HFFc6 (cell line): ENCODE results near the gene SMIM35. TPM values are rescaled to one million over a fixed set of nuclear protein-coding genes. Genes with fewer than 3 reads are reported as not detected.

ENCODE experiments used
- DNase-seq: peaks from one replicate; pipeline ENCODE4 v3.0.0-alpha.2; 2018
- H3K27ac Mint-ChIP-seq: 2 replicates; pipeline ENCODE4 v1.8.0; 2020; ENCODE audit warnings: mild to moderate bottlenecking, mixed read lengths
- H3K27me3 Mint-ChIP-seq: 2 replicates; pipeline ENCODE4 v1.8.0; 2021; ENCODE audit warnings: mild to moderate bottlenecking, moderate library complexity, mixed read lengths; ENCODE audit not compliant: insufficient read depth
- H3K36me3 Mint-ChIP-seq: 2 replicates; pipeline ENCODE4 v1.8.0; 2021; ENCODE audit warnings: low read depth, mixed read lengths
- H3K4me1 Mint-ChIP-seq: 2 replicates; pipeline ENCODE4 v1.8.0; 2020; ENCODE audit warnings: low read depth, mixed read lengths
- H3K4me3 Mint-ChIP-seq: 2 replicates; pipeline ENCODE4 v1.8.0; 2020; ENCODE audit warnings: mild to moderate bottlenecking, moderate library complexity, mixed read lengths
- H3K9me3 Mint-ChIP-seq: 2 replicates; pipeline ENCODE4 v1.8.0; 2020; ENCODE audit warnings: mild to moderate bottlenecking, mixed read lengths
- total RNA-seq, 6 experiments: library from RNA; stranded (reverse); fragmentation: NEBNext Ultra II Directional; extraction: Animal tissue kit (Norgen Biotek cat#: 25700); gene quantifications; 2 replicates in 1 of 6; 3 replicates in 5 of 6; pipeline ENCODE4 v1.2.3, GENCODE V29; 2021
- TF ChIP-seq, protein P1 (sequence below): fragments of 200-600 bp; sonication (generic); IDR thresholded peaks from 2 replicates; pipeline ENCODE4 v1.5.0; 2021; ENCODE audit warnings: antibody characterized with exemption, mild to moderate bottlenecking

SMIM35 gene
- total RNA-seq, 6 experiments from 2014 or later: not detected

DNA sequence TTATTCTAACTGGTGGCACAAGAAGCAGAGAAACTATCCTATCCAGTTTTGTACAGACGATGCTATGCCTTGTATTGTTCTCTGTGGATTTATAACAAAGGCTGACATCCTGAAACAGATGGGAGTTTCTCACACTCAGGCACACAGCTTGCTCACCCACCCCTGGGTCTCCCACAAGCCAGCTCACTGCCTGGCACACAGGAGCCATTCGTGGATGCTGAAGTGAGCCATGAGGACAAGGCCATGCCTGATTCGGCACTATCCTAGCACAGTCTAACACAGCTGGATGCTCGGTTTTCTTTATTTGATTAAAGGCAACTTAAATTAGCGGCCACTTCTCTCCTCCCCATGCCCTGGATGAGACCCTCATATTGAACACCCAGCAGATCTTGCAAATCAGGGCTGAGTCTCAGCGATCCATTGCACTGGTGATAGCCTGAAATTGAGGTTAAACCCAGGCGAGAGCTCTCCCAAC, 35.6 kb downstream of the SMIM35 start:
- no peak for DNase-seq
- TF ChIP-seq, protein P1, sequence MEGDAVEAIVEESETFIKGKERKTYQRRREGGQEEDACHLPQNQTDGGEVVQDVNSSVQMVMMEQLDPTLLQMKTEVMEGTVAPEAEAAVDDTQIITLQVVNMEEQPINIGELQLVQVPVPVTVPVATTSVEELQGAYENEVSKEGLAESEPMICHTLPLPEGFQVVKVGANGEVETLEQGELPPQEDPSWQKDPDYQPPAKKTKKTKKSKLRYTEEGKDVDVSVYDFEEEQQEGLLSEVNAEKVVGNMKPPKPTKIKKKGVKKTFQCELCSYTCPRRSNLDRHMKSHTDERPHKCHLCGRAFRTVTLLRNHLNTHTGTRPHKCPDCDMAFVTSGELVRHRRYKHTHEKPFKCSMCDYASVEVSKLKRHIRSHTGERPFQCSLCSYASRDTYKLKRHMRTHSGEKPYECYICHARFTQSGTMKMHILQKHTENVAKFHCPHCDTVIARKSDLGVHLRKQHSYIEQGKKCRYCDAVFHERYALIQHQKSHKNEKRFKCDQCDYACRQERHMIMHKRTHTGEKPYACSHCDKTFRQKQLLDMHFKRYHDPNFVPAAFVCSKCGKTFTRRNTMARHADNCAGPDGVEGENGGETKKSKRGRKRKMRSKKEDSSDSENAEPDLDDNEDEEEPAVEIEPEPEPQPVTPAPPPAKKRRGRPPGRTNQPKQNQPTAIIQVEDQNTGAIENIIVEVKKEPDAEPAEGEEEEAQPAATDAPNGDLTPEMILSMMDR: no peak
- Mint-ChIP-seq H3K4me1 (no peaks in the 10 kb centered on the region), H3K36me3 (no peaks in the 10 kb centered on the region), H3K27ac (no peak overlapping the region), H3K27me3 (peaks cover 40% of the 10 kb centered on the region), H3K4me3 (no peak overlapping the region), H3K9me3 (no peaks in the 10 kb centered on the region)

DNA sequence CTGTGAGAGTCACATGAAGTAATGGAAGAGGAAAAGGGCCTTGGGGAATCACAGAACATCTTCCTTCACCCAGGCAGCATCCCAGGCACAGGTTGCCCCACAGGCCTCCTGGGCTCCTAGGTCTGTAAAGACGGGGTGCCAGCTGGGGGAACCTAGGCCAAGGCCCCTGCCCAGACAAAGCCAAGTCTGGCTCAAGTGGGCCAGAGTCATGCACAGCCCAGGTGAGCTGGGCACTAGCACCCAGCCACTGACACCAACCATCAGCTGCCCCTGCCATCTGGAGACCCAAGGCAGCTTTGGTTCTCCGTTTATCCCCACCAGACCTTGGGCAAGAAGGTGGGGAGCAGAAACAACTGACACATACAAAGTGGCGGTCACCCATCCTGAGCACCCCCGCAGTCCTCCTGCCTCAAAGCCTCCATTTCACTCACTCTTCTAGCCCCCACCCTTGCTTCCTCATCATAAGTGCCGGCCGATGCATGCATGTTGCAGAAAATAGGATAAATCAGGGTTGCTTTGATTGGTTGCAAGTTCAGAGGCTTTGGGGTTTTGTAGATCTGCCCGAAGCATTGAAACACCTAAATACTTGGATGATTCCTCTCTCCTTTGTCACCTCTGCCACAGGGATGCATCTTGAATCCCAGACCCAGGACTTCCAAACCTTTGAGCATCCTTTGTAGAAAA, 36.4 kb downstream of the SMIM35 start:
- TF ChIP-seq, protein P1: no peak
- no peaks in the 10 kb centered on the region for H3K9me3 Mint-ChIP-seq
- H3K36me3 Mint-ChIP-seq: no peaks in the 10 kb centered on the region
- no peaks in the 10 kb centered on the region for H3K4me1 Mint-ChIP-seq
- H3K4me3 Mint-ChIP-seq: no peak overlapping the region
- H3K27me3 Mint-ChIP-seq: peaks cover 34% of the 10 kb centered on the region
- DNase-seq: no peak
- H3K27ac Mint-ChIP-seq: no peak overlapping the region

DNA sequence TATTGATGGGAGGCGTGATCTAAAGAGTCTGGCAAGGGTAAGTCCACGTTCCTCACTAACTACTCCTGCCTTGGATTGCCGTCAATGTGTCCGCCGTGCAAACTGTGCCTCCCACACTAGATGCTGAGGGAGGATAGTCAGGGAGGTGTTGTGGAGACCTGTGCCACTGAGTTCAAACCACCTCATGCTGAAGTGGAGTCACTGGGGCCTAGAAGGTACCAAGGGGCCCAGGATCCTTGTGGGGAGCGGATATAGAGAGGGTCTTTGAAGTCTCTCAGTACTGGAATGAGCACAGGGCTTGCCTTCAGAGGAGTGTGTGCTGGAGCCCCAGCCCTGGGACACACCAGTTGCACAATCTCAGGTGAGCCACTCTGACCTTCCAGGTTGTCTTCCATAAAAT, 37.0 kb downstream of the SMIM35 start:
- Mint-ChIP-seq H3K27me3 (peaks cover 33% of the 10 kb centered on the region), H3K36me3 (no peaks in the 10 kb centered on the region), H3K4me3 (no peak overlapping the region), H3K27ac (no peak overlapping the region), H3K9me3 (no peaks in the 10 kb centered on the region), H3K4me1 (no peaks in the 10 kb centered on the region)
- DNase-seq: no peak
- TF ChIP-seq, protein P1: no peak

DNA sequence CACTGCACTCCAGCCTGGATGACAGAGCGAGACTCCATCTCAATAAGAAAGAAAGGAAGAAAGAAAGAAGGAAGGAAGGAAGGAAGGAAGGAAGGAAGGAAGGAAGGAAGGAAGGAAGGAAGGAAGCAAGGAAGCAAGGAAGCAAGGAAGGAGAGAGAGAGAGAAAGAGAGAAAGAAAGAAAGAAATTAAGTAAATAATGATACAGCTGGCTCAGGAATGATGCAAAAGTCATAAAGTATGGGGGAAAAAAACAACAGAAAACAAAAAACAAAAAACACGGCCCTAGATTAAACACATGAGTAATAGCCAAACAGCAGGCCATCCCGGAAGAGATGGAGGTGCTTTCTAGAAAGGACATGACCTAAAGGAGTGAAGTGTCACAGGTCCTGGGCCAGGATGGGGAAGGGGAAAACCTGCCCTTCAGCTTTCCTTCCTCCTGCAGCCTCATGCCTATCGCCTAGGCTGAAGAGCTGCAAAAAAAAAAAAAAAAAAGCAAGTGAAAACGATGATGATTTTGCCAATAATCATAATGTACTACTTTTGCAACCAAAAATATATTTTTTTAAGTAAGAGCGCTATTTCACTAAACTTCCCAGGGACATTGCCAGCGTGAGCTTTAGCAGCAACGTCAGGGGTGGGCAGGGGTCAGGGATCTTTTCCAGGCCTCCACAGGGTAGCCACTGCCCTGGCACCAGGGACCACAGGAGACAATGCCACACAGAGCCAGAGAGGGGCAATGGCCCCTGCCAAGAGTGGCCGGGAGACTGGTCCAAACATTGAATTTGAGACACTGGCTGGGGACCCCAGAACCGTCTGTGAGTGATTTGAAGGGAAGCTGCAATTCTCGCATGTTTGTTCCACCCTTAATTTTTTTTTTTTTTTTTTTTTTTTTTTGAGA, 38.0 kb downstream of the SMIM35 start:
- H3K4me3 Mint-ChIP-seq: no peak overlapping the region
- no peaks in the 10 kb centered on the region for H3K9me3 Mint-ChIP-seq

DNA sequence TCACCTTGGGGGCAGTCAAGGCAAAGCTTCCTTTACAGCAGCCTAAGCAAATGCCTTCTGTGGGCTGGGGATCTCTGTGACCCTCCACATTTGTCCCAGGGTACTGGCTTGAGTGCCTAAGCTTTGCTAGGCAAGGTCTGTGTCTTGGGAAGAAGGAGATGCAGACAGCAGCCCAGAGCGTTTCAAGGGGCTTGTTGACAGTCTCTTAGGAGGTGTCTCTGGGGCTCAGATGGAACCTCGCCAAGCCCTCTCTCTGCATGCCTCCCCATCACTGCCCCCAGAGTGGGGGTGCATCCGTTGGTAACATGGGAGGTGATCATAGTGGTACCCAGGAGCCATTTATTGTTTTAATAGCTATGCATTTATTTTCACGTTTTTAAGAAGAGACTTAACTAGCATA, 39.0 kb downstream of the SMIM35 start:
- DNase-seq: no peak
- Mint-ChIP-seq H3K36me3 (no peaks in the 10 kb centered on the region), H3K4me3 (no peak overlapping the region), H3K4me1 (no peaks in the 10 kb centered on the region), H3K9me3 (no peaks in the 10 kb centered on the region), H3K27me3 (peaks cover 28% of the 10 kb centered on the region), H3K27ac (no peak overlapping the region)
- TF ChIP-seq, protein P1: no peak

More for the DNA sequence above, 38.0 kb downstream of the SMIM35 start:
- H3K27me3 Mint-ChIP-seq: peaks cover 33% of the 10 kb centered on the region
- no peaks in the 10 kb centered on the region for H3K36me3 Mint-ChIP-seq
- no peak for DNase-seq
- TF ChIP-seq, protein P1: no peak
- no peaks in the 10 kb centered on the region for H3K4me1 Mint-ChIP-seq
- H3K27ac Mint-ChIP-seq: no peak overlapping the region
